Smooth muscle cell (in vitro differentiated cells): ENCODE results near the gene MSI2. TPM values are rescaled to one million over a fixed set of nuclear protein-coding genes. Genes with fewer than 3 reads are reported as not detected.

Experiments used
- DNase-seq: peaks from one replicate; lab custom pipeline; 2025; ENCODE audit not compliant: unreplicated experiment; lab: John Stamatoyannopoulos, UW
- H2AFZ ChIP-seq: fragments of 200-600 bp; sonication (generic); 2 replicates; pipeline ENCODE4 v1.6.0; 2016; ENCODE audit warnings: antibody characterized with exemption, low read depth, mild to moderate bottlenecking
- H3F3A ChIP-seq: fragments of 200-600 bp; sonication (generic); 2 replicates; pipeline ENCODE4 v1.6.0; 2017; ENCODE audit warnings: antibody characterized with exemption, low read depth
- H3K27ac ChIP-seq: fragments of 200-600 bp; sonication (generic); 2 replicates; pipeline ENCODE4 v1.5.1; 2016; ENCODE audit warnings: low read depth, mild to moderate bottlenecking
- H3K27me3 ChIP-seq: fragments of 200-600 bp; sonication (generic); 2 replicates; pipeline ENCODE4 v1.6.1; 2016; ENCODE audit warnings: low read depth, mild to moderate bottlenecking
- H3K36me3 ChIP-seq: fragments of 200-600 bp; sonication (generic); 2 replicates; pipeline ENCODE4 v1.5.1; 2016; ENCODE audit warnings: low read depth
- H3K4me1 ChIP-seq: fragments of 200-600 bp; sonication (generic); 2 replicates; pipeline ENCODE4 v1.5.1; 2016; ENCODE audit warnings: low read depth
- H3K4me2 ChIP-seq: fragments of 200-600 bp; sonication (generic); 2 replicates; pipeline ENCODE4 v1.6.0; 2016; ENCODE audit warnings: mild to moderate bottlenecking
- H3K4me3 ChIP-seq: fragments of 200-600 bp; sonication (generic); 2 replicates; pipeline ENCODE4 v1.5.1; 2016; ENCODE audit warnings: mild to moderate bottlenecking
- H3K79me2 ChIP-seq: fragments of 200-600 bp; sonication (generic); 2 replicates; pipeline ENCODE4 v1.6.0; 2016; ENCODE audit warnings: low read depth, mild to moderate bottlenecking
- H3K9ac ChIP-seq: fragments of 200-600 bp; sonication (generic); 2 replicates; pipeline ENCODE4 v1.6.0; 2016; ENCODE audit warnings: low read depth
- H3K9me3 ChIP-seq: fragments of 200-600 bp; sonication (generic); replicated peaks from 2 replicates; pipeline ENCODE4 v1.5.1; 2016; ENCODE audit warnings: low read depth
- H4K20me1 ChIP-seq: fragments of 200-600 bp; sonication (generic); 2 replicates; pipeline ENCODE4 v1.6.0; 2016; ENCODE audit warnings: low read depth
- WGBS: methylation state at CpG from one replicate; pipeline ENCODE4 v1.1.7; 2016; ENCODE audit warnings: low lambda C conversion rate; 5-methylcytosine and 5-hydroxymethylcytosine counted together
- polyA plus RNA-seq: library from polyadenylated mRNA; unstranded; fragments of >200 nt; fragmentation: Nextera tagmentation; extraction: Ambion mirVana; gene quantifications from 2 replicates; pipeline ENCODE4 v1.2.1, GENCODE V29; 2016
- total RNA-seq: library from RNA; depleted of rRNA; stranded (reverse); fragments of >200 nt; gene quantifications from 2 replicates; pipeline ENCODE4 v1.2.3, GENCODE V29; 2014
- TF ChIP-seq, protein P1 (sequence below): fragments of 200-600 bp; sonication (generic); IDR thresholded peaks from 2 replicates; pipeline ENCODE4 v1.5.1; 2017; ENCODE audit warnings: borderline replicate concordance, mild to moderate bottlenecking, antibody characterized with exemption; ENCODE audit not compliant: insufficient read depth, poor library complexity, severe bottlenecking

Gene MSI2
- total and polyA plus RNA-seq, 2 experiments from 2014 or later: 5.7 to 36.5 TPM

DNA sequence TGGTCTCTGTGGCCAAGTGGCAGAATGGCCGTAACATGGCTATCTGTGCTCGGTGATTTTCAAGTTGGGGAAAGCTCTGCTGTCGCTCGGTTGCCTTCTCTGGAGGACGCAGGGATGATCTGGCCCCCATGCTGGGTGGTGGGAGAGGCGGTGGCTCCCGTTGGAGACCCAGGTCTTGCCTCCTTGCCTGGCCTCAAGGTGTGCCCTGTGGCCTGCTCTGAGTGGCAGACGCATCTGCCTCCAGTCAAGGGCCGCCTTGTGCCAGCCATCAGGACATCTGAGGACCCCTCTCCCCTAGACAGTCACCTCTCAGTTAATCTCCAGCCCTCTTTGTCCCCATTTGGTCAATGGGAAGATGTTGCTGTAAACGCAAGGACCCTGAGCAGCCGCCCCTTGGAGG is 322.9 kb downstream of the MSI2 start:
- peaks cover 6% of the 10 kb centered on the region for H3F3A ChIP-seq

GRCh38 chr17:57580055-57580739 is 323.9 kb downstream of the MSI2 start:
- H3K4me2 ChIP-seq: no peak overlapping the region
- H3K79me2 ChIP-seq: no peaks in the 10 kb centered on the region
- no peak overlapping the region for H2AFZ ChIP-seq
- H4K20me1 ChIP-seq: no peaks in the 10 kb centered on the region
- 85% methylated on average over 5 of the region's 5 CpGs for WGBS
- H3K9ac ChIP-seq: no peak overlapping the region
- no peak for DNase-seq
- no peaks in the 10 kb centered on the region for H3K27me3 ChIP-seq
- no peaks in the 10 kb centered on the region for H3K9me3 ChIP-seq
- no peak overlapping the region for H3K4me3 ChIP-seq
- TF ChIP-seq, protein P1, sequence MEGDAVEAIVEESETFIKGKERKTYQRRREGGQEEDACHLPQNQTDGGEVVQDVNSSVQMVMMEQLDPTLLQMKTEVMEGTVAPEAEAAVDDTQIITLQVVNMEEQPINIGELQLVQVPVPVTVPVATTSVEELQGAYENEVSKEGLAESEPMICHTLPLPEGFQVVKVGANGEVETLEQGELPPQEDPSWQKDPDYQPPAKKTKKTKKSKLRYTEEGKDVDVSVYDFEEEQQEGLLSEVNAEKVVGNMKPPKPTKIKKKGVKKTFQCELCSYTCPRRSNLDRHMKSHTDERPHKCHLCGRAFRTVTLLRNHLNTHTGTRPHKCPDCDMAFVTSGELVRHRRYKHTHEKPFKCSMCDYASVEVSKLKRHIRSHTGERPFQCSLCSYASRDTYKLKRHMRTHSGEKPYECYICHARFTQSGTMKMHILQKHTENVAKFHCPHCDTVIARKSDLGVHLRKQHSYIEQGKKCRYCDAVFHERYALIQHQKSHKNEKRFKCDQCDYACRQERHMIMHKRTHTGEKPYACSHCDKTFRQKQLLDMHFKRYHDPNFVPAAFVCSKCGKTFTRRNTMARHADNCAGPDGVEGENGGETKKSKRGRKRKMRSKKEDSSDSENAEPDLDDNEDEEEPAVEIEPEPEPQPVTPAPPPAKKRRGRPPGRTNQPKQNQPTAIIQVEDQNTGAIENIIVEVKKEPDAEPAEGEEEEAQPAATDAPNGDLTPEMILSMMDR: no peak
- peaks cover 40% of the 10 kb centered on the region for H3K4me1 ChIP-seq
- no peak overlapping the region for H3K27ac ChIP-seq
- peaks cover 6% of the 10 kb centered on the region for H3F3A ChIP-seq
- no peaks in the 10 kb centered on the region for H3K36me3 ChIP-seq

More for the DNA sequence above, 322.9 kb downstream of the MSI2 start:
- H2AFZ ChIP-seq: no peak overlapping the region
- H4K20me1 ChIP-seq: no peaks in the 10 kb centered on the region
- H3K27ac ChIP-seq: no peak overlapping the region
- no peaks in the 10 kb centered on the region for H3K27me3 ChIP-seq
- no peaks in the 10 kb centered on the region for H3K9me3 ChIP-seq
- no peak overlapping the region for H3K4me2 ChIP-seq
- TF ChIP-seq, protein P1: no peak
- H3K79me2 ChIP-seq: no peaks in the 10 kb centered on the region
- no peak for DNase-seq
- 99% methylated on average over 11 of the region's 11 CpGs for WGBS
- no peak overlapping the region for H3K4me3 ChIP-seq
- no peak overlapping the region for H3K9ac ChIP-seq
- H3K36me3 ChIP-seq: no peaks in the 10 kb centered on the region
- peaks cover 40% of the 10 kb centered on the region for H3K4me1 ChIP-seq

- DNase-seq: no peak
- no peaks in the 10 kb centered on the region for H3K27me3 ChIP-seq
- no peak overlapping the region for H3K27ac ChIP-seq
- H3K4me2 ChIP-seq: no peak overlapping the region
- peaks cover 6% of the 10 kb centered on the region for H3F3A ChIP-seq
- no peak overlapping the region for H3K4me3 ChIP-seq
- no peak overlapping the region for H2AFZ ChIP-seq
- H3K79me2 ChIP-seq: no peaks in the 10 kb centered on the region
- no peaks in the 10 kb centered on the region for H3K36me3 ChIP-seq
- no peaks in the 10 kb centered on the region for H4K20me1 ChIP-seq
- TF ChIP-seq, protein P1: no peak
- no peaks in the 10 kb centered on the region for H3K9me3 ChIP-seq
- peaks cover 28% of the 10 kb centered on the region for H3K4me1 ChIP-seq
- no peak overlapping the region for H3K9ac ChIP-seq
- 86% methylated on average over 6 of the region's 6 CpGs for WGBS
Observed at GRCh38 chr17:57582881-57583756, 326.8 kb downstream of the MSI2 start.
